ENCODE results near the gene SLAMF1.
"Not testable (repeated sequence)": the region's sequence is repeated elsewhere in the genome, so short reads cannot be mapped to it uniquely, and the experiment has no call there.

The SLAMF1 gene

GRCh38 chr1:160560806-160561205 lies 86.0 kb downstream of the SLAMF1 start:
- H3K4me3 ChIP-seq (ENCODE audit: low read length), result no peak overlapping the region
- DNase-seq (ENCODE audit: low read depth), result no peak

GRCh38 chr1:160560045-160560705 lies 86.7 kb downstream of the SLAMF1 start:
- H3K4me3 ChIP-seq (ENCODE audit: low read length), result no peak overlapping the region
- no peak for DNase-seq (ENCODE audit: low read depth)

More at GRCh38 chr1:160560806-160561205, 86.0 kb downstream of the SLAMF1 start:
- no peak for TF ChIP-seq CTCF (conservative IDR thresholded peaks at IDR 0.05; ENCODE audit: low read depth, low read length)

GRCh38 chr1:160559437-160559836 lies 87.4 kb downstream of the SLAMF1 start:
- DNase-seq (ENCODE audit: low read depth), result not testable (repeated sequence)

More at GRCh38 chr1:160560045-160560705, 86.7 kb downstream of the SLAMF1 start:
- TF ChIP-seq CTCF (conservative IDR thresholded peaks at IDR 0.05; ENCODE audit: low read depth, low read length), result no peak

GRCh38 chr1:160558660-160559380 lies 88.0 kb downstream of the SLAMF1 start:
- DNase-seq (ENCODE audit: low read depth), result no peak
- H3K4me3 ChIP-seq (ENCODE audit: low read length), result no peak overlapping the region
- TF ChIP-seq CTCF (conservative IDR thresholded peaks at IDR 0.05; ENCODE audit: low read depth, low read length), result no peak

More at GRCh38 chr1:160559437-160559836, 87.4 kb downstream of the SLAMF1 start:
- not testable (repeated sequence) for H3K4me3 ChIP-seq (ENCODE audit: low read length)

All from retinal pigment epithelial cell (primary cell).